GM18951 (cell line): ENCODE measurements around the gene RHOBTB1.

Experiments used
- POLR2A ChIP-seq: IDR thresholded peaks from 4 replicates; pipeline ENCODE4 v1.6.1; 2011; ENCODE audit warnings: mild to moderate bottlenecking; ENCODE audit not compliant: insufficient read length, insufficient read depth; ENCODE audit errors: extremely low read depth
- in situ Hi-C: fragments of 300-500 bp; cut with MboI; formaldehyde crosslinking; loops from one replicate; pipeline ENCODE4 v1.12.0; 2022; ENCODE audit warnings: low sequenced_read_pairs, mixed read lengths, inconsistent platforms; ENCODE audit not compliant: unreplicated experiment

RHOBTB1 gene

GRCh38 chr10:60869652-60870415, 74.2 kb downstream of the RHOBTB1 start:
- in situ Hi-C loops, result no loop called here
- no peak for TF ChIP-seq POLR2A

GRCh38 chr10:60868946-60869345, 75.0 kb downstream of the RHOBTB1 start:
- in situ Hi-C loops, result no loop called here
- TF ChIP-seq POLR2A, result no peak

DNA sequence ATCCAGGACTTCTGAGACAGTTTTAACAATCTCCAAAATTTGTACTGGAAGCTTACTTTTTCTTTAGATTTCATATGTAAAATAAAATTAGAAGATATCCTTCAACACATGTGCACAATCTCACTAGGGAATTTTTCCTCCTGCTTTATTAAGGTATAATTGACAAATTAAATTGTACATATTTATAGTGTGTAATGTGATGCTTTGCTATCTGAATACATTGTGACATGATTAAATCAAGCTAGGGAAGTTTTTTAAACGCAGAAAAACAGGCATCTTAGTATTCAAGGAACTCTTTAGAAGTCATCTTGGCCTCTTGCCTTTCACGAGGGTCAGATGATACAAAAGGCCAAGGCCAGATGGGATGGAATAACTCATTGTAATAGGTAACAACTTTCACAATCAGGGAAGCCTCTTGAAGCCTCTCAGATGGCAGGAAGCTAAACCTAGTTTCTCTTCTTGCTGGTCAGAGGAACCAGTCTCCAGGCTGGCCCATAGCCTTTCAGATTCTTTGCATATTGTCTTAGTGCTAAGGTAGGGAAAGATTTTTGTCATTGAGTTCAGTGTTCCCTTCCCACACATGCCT, 78.7 kb downstream of the RHOBTB1 start:
- no peak for TF ChIP-seq POLR2A
- in situ Hi-C loops, result no loop called here

- TF ChIP-seq POLR2A, result no peak
- in situ Hi-C loops, result no loop called here
These were observed 80.2 kb downstream of the RHOBTB1 start for GRCh38 chr10:60863796-60864195.

DNA sequence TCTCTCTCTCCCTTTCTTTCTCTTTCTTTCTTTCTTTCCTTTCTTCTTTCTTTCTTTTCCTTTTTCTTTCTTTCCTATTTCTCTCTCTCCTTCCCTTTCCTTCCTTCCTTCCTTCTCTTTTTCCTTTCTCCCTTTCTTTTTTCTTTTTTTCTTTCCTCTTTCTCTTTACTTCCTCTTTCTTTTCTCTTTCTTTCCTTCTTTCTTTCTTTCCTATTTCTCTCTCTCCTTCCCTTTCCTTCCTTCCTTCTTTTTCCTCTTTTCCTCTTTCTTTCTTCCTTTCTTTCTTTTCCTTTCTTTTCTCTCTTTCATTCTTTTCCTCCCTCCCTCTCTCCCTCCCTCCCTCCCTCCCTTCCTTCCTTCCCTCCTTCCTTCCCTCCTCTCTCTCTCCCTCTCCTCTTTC, 81.5 kb downstream of the RHOBTB1 start:
- in situ Hi-C loops, result no loop called here
- no peak for TF ChIP-seq POLR2A

DNA sequence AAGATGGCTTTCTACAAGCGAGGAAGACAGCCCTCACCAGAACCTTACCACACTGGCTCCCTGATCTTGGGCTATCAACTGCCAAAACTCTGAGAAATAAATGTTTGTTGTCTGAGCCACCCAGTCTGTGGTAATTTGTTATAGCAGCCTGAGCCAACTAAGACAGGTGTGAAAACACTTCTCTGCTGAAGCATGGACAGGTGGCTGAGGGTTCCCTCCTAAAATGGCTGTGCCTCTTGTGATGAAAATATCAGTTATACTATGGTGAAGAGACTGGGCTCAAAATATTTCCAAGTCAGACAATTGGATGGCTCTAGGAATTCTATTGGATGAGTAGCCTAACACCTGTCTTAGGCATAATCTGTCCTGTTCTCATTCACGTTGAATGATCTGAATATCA, 87.6 kb downstream of the RHOBTB1 start:
- in situ Hi-C loops, result no loop called here

DNA sequence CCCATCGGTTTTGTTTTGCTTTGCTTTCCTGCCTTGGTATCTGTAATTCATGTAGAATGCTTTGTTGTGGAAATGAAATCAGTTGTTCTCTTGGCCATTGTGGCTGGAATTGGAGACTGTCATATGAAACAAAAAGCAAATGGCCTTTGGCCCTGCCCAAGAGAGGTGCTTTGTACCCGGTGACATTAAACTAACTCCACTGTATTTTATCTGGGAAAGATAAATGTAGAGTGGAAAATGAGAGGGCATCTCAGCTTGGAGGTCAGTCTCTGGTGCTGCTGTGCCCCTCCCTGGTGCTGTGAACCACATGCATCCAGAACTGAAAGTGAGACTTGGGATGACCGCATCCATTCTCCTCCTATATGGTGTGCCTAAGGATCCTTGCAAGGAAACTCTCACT, 90.3 kb downstream of the RHOBTB1 start:
- no peak for TF ChIP-seq POLR2A
- in situ Hi-C loops, result no loop called here

More for the DNA sequence above, 87.6 kb downstream of the RHOBTB1 start:
- TF ChIP-seq POLR2A, result no peak

DNA sequence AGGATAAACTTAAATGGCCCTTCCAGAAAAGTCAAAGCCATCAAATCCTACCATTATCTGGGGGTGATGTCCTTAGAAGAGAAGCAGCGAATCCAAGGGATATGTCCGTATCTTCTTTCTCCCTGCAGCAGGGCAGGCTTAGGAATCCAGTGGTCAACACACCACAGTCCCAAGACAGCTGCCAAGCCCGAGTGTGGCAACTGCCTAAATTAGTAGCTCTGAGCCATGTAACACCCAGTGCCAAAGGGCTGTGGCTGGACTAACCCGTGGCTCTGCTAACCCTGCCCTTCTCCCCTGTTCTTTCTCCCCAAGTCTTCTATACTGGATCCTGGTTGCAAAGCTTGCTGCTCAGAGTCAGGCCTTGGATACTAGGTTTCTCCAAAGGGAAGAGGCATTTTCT, 90.9 kb downstream of the RHOBTB1 start:
- no peak for TF ChIP-seq POLR2A
- in situ Hi-C loops, result no loop called here

DNA sequence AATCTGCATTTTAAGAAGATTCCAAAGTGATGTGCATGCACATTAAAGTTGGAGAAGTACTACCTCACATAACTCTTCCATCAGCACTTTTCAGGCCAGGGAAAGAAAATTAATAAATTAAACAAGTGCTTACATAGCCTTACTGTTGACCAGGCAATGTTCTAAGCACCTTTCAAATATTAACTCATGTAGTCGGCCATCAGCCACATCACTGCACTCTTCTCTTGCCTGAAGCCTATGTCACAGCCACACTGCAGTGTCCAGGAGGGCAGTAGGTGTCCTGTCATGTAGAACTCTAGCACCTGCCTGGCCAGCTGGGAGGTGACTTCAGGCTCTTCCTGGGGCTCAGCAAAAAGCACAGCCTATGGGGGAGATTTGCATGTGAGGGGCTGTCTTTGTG, 94.2 kb downstream of the RHOBTB1 start:
- TF ChIP-seq POLR2A, result no peak
- in situ Hi-C loops, result no loop called here

- no peak for TF ChIP-seq POLR2A
- in situ Hi-C loops, result no loop called here
These were observed 94.8 kb downstream of the RHOBTB1 start for GRCh38 chr10:60849217-60849616.

GRCh38 chr10:60848680-60849079, 95.3 kb downstream of the RHOBTB1 start:
- TF ChIP-seq POLR2A, result no peak
- in situ Hi-C loops, result no loop called here

GRCh38 chr10:60848126-60848525, 95.9 kb downstream of the RHOBTB1 start:
- in situ Hi-C loops, result no loop called here
- TF ChIP-seq POLR2A, result no peak

DNA sequence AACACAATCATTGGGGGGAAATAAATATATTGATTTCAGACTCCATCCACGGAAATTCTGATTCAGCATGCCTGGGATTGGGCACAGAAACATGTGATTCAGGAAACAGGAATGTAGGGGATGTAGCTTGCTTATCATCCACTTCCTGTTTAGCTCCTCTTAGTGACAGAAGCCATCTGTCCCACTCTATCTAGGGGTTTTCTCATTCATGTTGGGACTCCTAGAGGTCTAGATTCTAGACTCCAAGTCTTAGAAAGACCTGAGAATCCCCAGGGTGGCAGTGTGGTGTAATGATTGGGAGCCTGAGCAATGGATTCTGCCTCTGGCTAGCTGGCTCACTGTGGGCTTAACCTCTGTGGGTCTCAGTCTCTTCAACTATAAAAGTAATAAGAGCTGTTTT, 97.8 kb downstream of the RHOBTB1 start:
- no peak for TF ChIP-seq POLR2A
- in situ Hi-C loops, result no loop called here

- TF ChIP-seq POLR2A, result no peak
- in situ Hi-C loops, result no loop called here
These were observed 98.9 kb downstream of the RHOBTB1 start for GRCh38 chr10:60845038-60845437.
